Endothelial cell (in vitro differentiated cells): Measurements from ENCODE around the gene ABCA6. TPM values are rescaled to one million over a fixed set of nuclear protein-coding genes. Genes with fewer than 3 reads are reported as not detected.

Source experiments
- DNase-seq: peaks from one replicate; pipeline ENCODE4 v3.0.0; 2021; ENCODE audit warnings: low spot score
- H3K27ac Mint-ChIP-seq: one replicate; pipeline ENCODE4 v1.8.0; 2021; ENCODE audit warnings: mixed read lengths, inconsistent platforms; ENCODE audit not compliant: unreplicated experiment
- H3K27me3 Mint-ChIP-seq: one replicate; pipeline ENCODE4 v1.8.0; 2021; ENCODE audit warnings: mild to moderate bottlenecking, moderate library complexity, mixed read lengths, inconsistent platforms; ENCODE audit not compliant: unreplicated experiment
- H3K36me3 Mint-ChIP-seq: one replicate; pipeline ENCODE4 v1.8.0; 2021; ENCODE audit warnings: mild to moderate bottlenecking, low read depth, mixed read lengths, inconsistent platforms; ENCODE audit not compliant: unreplicated experiment
- H3K4me1 Mint-ChIP-seq: one replicate; pipeline ENCODE4 v1.8.0; 2021; ENCODE audit warnings: mild to moderate bottlenecking, mixed read lengths, inconsistent platforms; ENCODE audit not compliant: unreplicated experiment
- H3K4me3 Mint-ChIP-seq: one replicate; pipeline ENCODE4 v1.8.0; 2021; ENCODE audit warnings: mild to moderate bottlenecking, mixed read lengths, inconsistent platforms; ENCODE audit not compliant: unreplicated experiment
- H3K9me3 Mint-ChIP-seq: one replicate; pipeline ENCODE4 v1.8.0; 2021; ENCODE audit warnings: mixed read lengths, inconsistent platforms; ENCODE audit not compliant: unreplicated experiment
- long read RNA-seq: library from polyadenylated mRNA; unstranded; transcript quantifications from one replicate; pipeline ENCODE4 v2.0.0, GENCODE V29; 2020; ENCODE audit not compliant: unreplicated experiment
- total RNA-seq: library from RNA; stranded (reverse); fragmentation: NEBNext Ultra II Directional; extraction: Animal tissue kit (Norgen Biotek cat#: 25700); gene quantifications from one replicate; pipeline ENCODE4 v1.2.1, GENCODE V29; 2021; ENCODE audit not compliant: unreplicated experiment
- TF ChIP-seq, protein P1 (sequence below): fragments of 200-600 bp; sonication (generic); IDR thresholded peaks from one replicate; pipeline ENCODE4 v1.5.0; 2021; ENCODE audit warnings: antibody characterized with exemption; ENCODE audit not compliant: unreplicated experiment

The ABCA6 gene, protein sequence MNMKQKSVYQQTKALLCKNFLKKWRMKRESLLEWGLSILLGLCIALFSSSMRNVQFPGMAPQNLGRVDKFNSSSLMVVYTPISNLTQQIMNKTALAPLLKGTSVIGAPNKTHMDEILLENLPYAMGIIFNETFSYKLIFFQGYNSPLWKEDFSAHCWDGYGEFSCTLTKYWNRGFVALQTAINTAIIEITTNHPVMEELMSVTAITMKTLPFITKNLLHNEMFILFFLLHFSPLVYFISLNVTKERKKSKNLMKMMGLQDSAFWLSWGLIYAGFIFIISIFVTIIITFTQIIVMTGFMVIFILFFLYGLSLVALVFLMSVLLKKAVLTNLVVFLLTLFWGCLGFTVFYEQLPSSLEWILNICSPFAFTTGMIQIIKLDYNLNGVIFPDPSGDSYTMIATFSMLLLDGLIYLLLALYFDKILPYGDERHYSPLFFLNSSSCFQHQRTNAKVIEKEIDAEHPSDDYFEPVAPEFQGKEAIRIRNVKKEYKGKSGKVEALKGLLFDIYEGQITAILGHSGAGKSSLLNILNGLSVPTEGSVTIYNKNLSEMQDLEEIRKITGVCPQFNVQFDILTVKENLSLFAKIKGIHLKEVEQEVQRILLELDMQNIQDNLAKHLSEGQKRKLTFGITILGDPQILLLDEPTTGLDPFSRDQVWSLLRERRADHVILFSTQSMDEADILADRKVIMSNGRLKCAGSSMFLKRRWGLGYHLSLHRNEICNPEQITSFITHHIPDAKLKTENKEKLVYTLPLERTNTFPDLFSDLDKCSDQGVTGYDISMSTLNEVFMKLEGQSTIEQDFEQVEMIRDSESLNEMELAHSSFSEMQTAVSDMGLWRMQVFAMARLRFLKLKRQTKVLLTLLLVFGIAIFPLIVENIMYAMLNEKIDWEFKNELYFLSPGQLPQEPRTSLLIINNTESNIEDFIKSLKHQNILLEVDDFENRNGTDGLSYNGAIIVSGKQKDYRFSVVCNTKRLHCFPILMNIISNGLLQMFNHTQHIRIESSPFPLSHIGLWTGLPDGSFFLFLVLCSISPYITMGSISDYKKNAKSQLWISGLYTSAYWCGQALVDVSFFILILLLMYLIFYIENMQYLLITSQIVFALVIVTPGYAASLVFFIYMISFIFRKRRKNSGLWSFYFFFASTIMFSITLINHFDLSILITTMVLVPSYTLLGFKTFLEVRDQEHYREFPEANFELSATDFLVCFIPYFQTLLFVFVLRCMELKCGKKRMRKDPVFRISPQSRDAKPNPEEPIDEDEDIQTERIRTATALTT (N-terminal part only)
- total RNA-seq = 0.38 TPM
- long read RNA-seq = 0 reads

- H3K27me3 Mint-ChIP-seq = peaks cover 2% of the 10 kb centered on the region
- no peak within 1 kb of the TSS for H3K4me3 Mint-ChIP-seq
- peaks cover 2% of the 10 kb centered on the region for H3K4me1 Mint-ChIP-seq
- H3K36me3 Mint-ChIP-seq = no peaks in the 10 kb centered on the region
- H3K9me3 Mint-ChIP-seq = no peaks in the 10 kb centered on the region
- no peak for DNase-seq
- TF ChIP-seq, protein P1, sequence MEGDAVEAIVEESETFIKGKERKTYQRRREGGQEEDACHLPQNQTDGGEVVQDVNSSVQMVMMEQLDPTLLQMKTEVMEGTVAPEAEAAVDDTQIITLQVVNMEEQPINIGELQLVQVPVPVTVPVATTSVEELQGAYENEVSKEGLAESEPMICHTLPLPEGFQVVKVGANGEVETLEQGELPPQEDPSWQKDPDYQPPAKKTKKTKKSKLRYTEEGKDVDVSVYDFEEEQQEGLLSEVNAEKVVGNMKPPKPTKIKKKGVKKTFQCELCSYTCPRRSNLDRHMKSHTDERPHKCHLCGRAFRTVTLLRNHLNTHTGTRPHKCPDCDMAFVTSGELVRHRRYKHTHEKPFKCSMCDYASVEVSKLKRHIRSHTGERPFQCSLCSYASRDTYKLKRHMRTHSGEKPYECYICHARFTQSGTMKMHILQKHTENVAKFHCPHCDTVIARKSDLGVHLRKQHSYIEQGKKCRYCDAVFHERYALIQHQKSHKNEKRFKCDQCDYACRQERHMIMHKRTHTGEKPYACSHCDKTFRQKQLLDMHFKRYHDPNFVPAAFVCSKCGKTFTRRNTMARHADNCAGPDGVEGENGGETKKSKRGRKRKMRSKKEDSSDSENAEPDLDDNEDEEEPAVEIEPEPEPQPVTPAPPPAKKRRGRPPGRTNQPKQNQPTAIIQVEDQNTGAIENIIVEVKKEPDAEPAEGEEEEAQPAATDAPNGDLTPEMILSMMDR = no peak
- no peak within 1 kb of the TSS for H3K27ac Mint-ChIP-seq
Measured at GRCh38 chr17:69141431-69142174, at the start of gene ABCA6. Gene ABCA6 (minus strand): TSS chr17:69141895. CDS start chr17:69140703, 1,192 bp downstream.

DNA sequence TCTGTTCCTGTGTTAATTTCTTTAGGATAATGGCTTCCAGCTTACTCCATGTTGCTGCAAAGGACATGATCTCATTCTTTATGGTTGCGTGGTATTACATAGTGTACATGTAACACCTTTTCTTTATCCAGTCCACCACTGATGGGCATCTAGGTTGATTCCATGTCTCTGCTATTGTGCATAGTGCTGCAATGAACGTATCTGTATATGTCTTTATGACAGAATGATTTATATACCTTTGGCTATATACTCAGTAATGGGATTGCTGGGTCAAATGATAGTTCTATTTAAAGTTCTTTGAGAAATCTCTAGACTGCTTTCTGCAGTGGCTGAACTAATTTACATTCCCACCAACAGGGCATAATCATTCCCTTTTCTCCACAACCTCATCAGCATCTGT lies 47.1 kb upstream of the ABCA6 start:
- Mint-ChIP-seq H3K4me1 (no peaks in the 10 kb centered on the region), H3K4me3 (no peak overlapping the region), H3K36me3 (no peaks in the 10 kb centered on the region), H3K27ac (no peak overlapping the region), H3K9me3 (no peaks in the 10 kb centered on the region), H3K27me3 (peaks cover 1% of the 10 kb centered on the region)
- no peak for DNase-seq
- TF ChIP-seq, protein P1 = no peak

DNA sequence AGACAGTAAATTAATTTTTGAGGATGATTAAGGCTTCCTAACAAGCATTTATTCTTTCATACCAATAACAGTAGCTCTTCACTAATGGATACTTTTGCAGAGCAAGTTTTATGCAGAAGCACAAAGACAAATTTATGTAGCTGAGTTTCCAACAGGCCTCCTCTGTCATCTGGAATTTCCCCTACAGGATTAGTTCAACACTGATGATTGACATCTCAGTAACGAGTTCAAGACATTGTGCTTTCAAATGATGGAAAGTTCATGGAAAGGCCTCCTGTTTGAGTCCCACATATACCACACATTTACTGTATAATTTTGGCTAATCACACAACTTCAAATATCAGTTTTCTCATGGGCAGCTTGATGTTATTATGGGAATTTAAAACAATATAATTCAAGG lies 46.4 kb upstream of the ABCA6 start:
- Mint-ChIP-seq H3K4me1 (no peaks in the 10 kb centered on the region), H3K27me3 (peaks cover 1% of the 10 kb centered on the region), H3K36me3 (no peaks in the 10 kb centered on the region), H3K9me3 (no peaks in the 10 kb centered on the region), H3K27ac (no peak overlapping the region), H3K4me3 (no peak overlapping the region)
- no peak for DNase-seq
- TF ChIP-seq, protein P1 = no peak

GRCh38 chr17:69187294-69187693 lies 45.6 kb upstream of the ABCA6 start:
- no peaks in the 10 kb centered on the region for H3K36me3 Mint-ChIP-seq
- no peak overlapping the region for H3K4me3 Mint-ChIP-seq
- H3K27ac Mint-ChIP-seq = no peak overlapping the region
- DNase-seq = no peak
- no peaks in the 10 kb centered on the region for H3K9me3 Mint-ChIP-seq
- TF ChIP-seq, protein P1 = no peak
- H3K4me1 Mint-ChIP-seq = no peaks in the 10 kb centered on the region
- H3K27me3 Mint-ChIP-seq = peaks cover 1% of the 10 kb centered on the region
